ENCODE data around the gene OMA1.

DNA sequence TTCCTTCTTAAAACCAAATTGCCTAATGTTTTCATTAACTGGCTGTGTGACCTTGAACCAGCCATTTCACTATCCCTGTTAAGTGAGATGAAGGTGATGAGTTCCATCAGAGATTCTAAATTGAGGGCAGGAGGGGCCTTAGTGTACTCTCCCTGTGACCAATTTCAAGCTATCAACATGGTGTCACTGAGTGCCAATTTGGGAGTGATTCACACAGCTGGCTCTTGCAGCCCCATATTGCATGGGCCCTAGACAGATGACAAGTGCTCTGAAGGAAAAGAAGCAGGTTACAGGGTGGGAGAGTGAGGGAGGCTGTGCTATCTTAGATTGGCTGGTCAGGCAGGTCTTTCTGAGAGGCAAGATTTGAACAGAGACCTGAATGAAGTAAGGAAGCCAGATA is 43.5 kb upstream of the OMA1 start:
- TF ChIP-seq, protein P1, sequence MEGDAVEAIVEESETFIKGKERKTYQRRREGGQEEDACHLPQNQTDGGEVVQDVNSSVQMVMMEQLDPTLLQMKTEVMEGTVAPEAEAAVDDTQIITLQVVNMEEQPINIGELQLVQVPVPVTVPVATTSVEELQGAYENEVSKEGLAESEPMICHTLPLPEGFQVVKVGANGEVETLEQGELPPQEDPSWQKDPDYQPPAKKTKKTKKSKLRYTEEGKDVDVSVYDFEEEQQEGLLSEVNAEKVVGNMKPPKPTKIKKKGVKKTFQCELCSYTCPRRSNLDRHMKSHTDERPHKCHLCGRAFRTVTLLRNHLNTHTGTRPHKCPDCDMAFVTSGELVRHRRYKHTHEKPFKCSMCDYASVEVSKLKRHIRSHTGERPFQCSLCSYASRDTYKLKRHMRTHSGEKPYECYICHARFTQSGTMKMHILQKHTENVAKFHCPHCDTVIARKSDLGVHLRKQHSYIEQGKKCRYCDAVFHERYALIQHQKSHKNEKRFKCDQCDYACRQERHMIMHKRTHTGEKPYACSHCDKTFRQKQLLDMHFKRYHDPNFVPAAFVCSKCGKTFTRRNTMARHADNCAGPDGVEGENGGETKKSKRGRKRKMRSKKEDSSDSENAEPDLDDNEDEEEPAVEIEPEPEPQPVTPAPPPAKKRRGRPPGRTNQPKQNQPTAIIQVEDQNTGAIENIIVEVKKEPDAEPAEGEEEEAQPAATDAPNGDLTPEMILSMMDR (conservative IDR thresholded peaks at IDR 0.05; ENCODE audit: low read length), result no peak
- TF ChIP-seq EZH2phosphoT487 (IDR thresholded peaks at IDR 0.05; ENCODE audit: borderline replicate concordance), result no peak
